IMR-90 (cell line): ENCODE results near the gene MZT1. TPM values are rescaled to one million over a fixed set of nuclear protein-coding genes. Genes with fewer than 3 reads are reported as not detected.

Experiments used
- ATAC-seq: fragments of 200-7000 bp; cut with Tn5 transposase; 2 replicates; pipeline ENCODE4 v1.9.1; 2020; ENCODE audit warnings: low read depth, mild to moderate bottlenecking, moderate library complexity
- Bru-seq: library from RNA; stranded (reverse); fragments of 400-500 nt; gene quantifications from one replicate; lab custom pipeline; 2021; lab: Mats Ljungman, UMichigan
- BruChase-seq, 2 experiments: library from RNA; stranded (reverse); fragments of 400-500 nt; gene quantifications; one replicate each; lab custom pipeline; 2021; lab: Mats Ljungman, UMichigan
- BruUV-seq: library from RNA; stranded (reverse); fragments of 400-500 nt; replicated peaks from 2 replicates; lab custom pipeline; 2021; lab: Mats Ljungman, UMichigan
- CTCF ChIA-PET: fragments of 300-600 bp; formaldehyde crosslinking; extraction: SDS; loops from one replicate; lab custom pipeline; 2021; ENCODE audit warnings: antibody characterized with exemption; lab: Yijun Ruan, JAX
- POLR2A ChIA-PET: fragments of 300-600 bp; sonication (Branson Sonifier 250); formaldehyde crosslinking; loops from one replicate; lab custom pipeline; 2022; ENCODE audit warnings: antibody characterized with exemption; ENCODE audit not compliant: unreplicated experiment; lab: Charles Lee
- DNase-seq: peaks from one replicate; pipeline ENCODE4 v3.0.0; 2013
- H2AFZ ChIP-seq: replicated peaks from 2 replicates; pipeline ENCODE3; 2013; ENCODE audit warnings: low read length, mild to moderate bottlenecking; ENCODE audit not compliant: poor library complexity
- H2AK5ac ChIP-seq: 2 replicates; pipeline ENCODE4 v1.6.1; 2013; ENCODE audit warnings: low read depth, low read length, inconsistent platforms
- H2AK9ac ChIP-seq: replicated peaks from 2 replicates; pipeline ENCODE3; 2013; ENCODE audit warnings: mild to moderate bottlenecking, low read depth, low read length, moderate library complexity; ENCODE audit not compliant: poor library complexity
- H2BK120ac ChIP-seq: 2 replicates; pipeline ENCODE4 v1.6.1; 2013; ENCODE audit warnings: low read depth, low read length, inconsistent platforms
- H2BK15ac ChIP-seq: 3 replicates; pipeline ENCODE4 v1.6.1; 2013; ENCODE audit warnings: low read depth, low read length, inconsistent platforms
- H2BK20ac ChIP-seq: 2 replicates; pipeline ENCODE4 v1.6.1; 2013; ENCODE audit warnings: low read depth, mild to moderate bottlenecking, inconsistent platforms, low read length, moderate library complexity
- H2BK5ac ChIP-seq: 2 replicates; pipeline ENCODE4 v1.6.1; 2013; ENCODE audit warnings: mild to moderate bottlenecking, low read depth, low read length, inconsistent platforms; ENCODE audit not compliant: poor library complexity, severe bottlenecking
- H3K14ac ChIP-seq: replicated peaks from 2 replicates; pipeline ENCODE4 v1.6.1; 2013; ENCODE audit warnings: low read depth, low read length, inconsistent platforms
- H3K18ac ChIP-seq: 2 replicates; pipeline ENCODE4 v1.6.1; 2013; ENCODE audit warnings: low read depth, low read length, control low read depth
- H3K23ac ChIP-seq: 2 replicates; pipeline ENCODE4 v1.6.1; 2013; ENCODE audit warnings: low read depth, low read length, inconsistent platforms
- H3K27ac ChIP-seq: 2 replicates; pipeline ENCODE4 v1.5.1; 2013; ENCODE audit warnings: mild to moderate bottlenecking, control low read depth, low read length; ENCODE audit not compliant: insufficient read depth
- H3K27me3 ChIP-seq: 2 replicates; pipeline ENCODE4 v1.6.1; 2013; ENCODE audit warnings: low read length; ENCODE audit not compliant: control insufficient read depth, insufficient read depth
- H3K36me3 ChIP-seq: 2 replicates; pipeline ENCODE4 v1.6.1; 2013; ENCODE audit warnings: low read length, mixed read lengths; ENCODE audit not compliant: control insufficient read depth, insufficient read depth
- H3K4ac ChIP-seq: 2 replicates; pipeline ENCODE4 v1.6.1; 2013; ENCODE audit warnings: low read depth, low read length, inconsistent platforms
- H3K4me1 ChIP-seq: 2 replicates; pipeline ENCODE4 v1.6.1; 2013; ENCODE audit warnings: low read length, mixed read lengths; ENCODE audit not compliant: control insufficient read depth, insufficient read depth
- H3K4me2 ChIP-seq: 2 replicates; pipeline ENCODE4 v1.6.1; 2013; ENCODE audit warnings: low read depth, mild to moderate bottlenecking, control low read depth, low read length, moderate library complexity
- H3K4me3 ChIP-seq: 2 replicates; pipeline ENCODE4 v1.5.1; 2013; ENCODE audit warnings: low read depth, mild to moderate bottlenecking, control low read depth, low read length, moderate library complexity; ENCODE audit not compliant: insufficient read depth
- H3K56ac ChIP-seq: 2 replicates; pipeline ENCODE4 v1.6.1; 2013; ENCODE audit warnings: low read length, inconsistent platforms; ENCODE audit not compliant: insufficient read depth; ENCODE audit errors: extremely low read depth
- H3K79me1 ChIP-seq, 2 experiments: 2 replicates each; pipeline ENCODE4 v1.6.1; 2013; ENCODE audit warnings: low read length in 2 of 2, inconsistent platforms in 1 of 2, low read depth in 1 of 2
- H3K9ac ChIP-seq: 2 replicates; pipeline ENCODE4 v1.6.1; 2013; ENCODE audit warnings: low read depth, low read length, control low read depth
- H3K9me1 ChIP-seq: 2 replicates; pipeline ENCODE4 v1.6.1; 2013; ENCODE audit warnings: low read length, inconsistent platforms; ENCODE audit not compliant: insufficient read depth
- H3K9me3 ChIP-seq: 2 replicates; pipeline ENCODE4 v1.6.1; 2013; ENCODE audit warnings: low read length; ENCODE audit not compliant: control insufficient read depth, insufficient read depth
- H4K20me1 ChIP-seq: 2 replicates; pipeline ENCODE4 v1.6.1; 2013; ENCODE audit warnings: low read length, inconsistent platforms; ENCODE audit not compliant: insufficient read depth
- H4K5ac ChIP-seq: 2 replicates; pipeline ENCODE4 v1.6.1; 2013; ENCODE audit warnings: mild to moderate bottlenecking, low read depth, low read length, control low read depth
- H4K8ac ChIP-seq, 2 experiments: 2 replicates each; pipeline ENCODE4 v1.6.1; 2013; ENCODE audit warnings: low read depth in 2 of 2, low read length in 2 of 2, control low read depth in 1 of 2, inconsistent platforms in 1 of 2
- H4K91ac ChIP-seq: 2 replicates; pipeline ENCODE4 v1.6.1; 2013; ENCODE audit warnings: low read depth, low read length, inconsistent platforms; ENCODE audit not compliant: insufficient read depth
- BHLHE40 ChIP-seq: fragments of 150-350 bp; IDR thresholded peaks from 2 replicates; pipeline ENCODE4 v1.6.1; 2016; ENCODE audit warnings: mild to moderate bottlenecking, low read depth, low read length
- CTCF ChIP-seq: conservative IDR thresholded peaks from 2 replicates; pipeline ENCODE4 v1.5.1; 2012; ENCODE audit warnings: mild to moderate bottlenecking, low read depth, low read length, improper control_type of control experiment
- ELK1 ChIP-seq: fragments of 150-350 bp; IDR thresholded peaks from 2 replicates; pipeline ENCODE4 v1.6.1; 2016; ENCODE audit warnings: low read depth, mild to moderate bottlenecking, low read length, moderate library complexity, borderline replicate concordance
- FOS ChIP-seq: fragments of 150-350 bp; IDR thresholded peaks from 2 replicates; pipeline ENCODE4 v1.6.1; 2016; ENCODE audit warnings: low read depth, low read length
- MAFK ChIP-seq: IDR thresholded peaks from 2 replicates; pipeline ENCODE4 v1.6.1; 2012; ENCODE audit warnings: low read depth, low read length, improper control_type of control experiment
- MAZ ChIP-seq: IDR thresholded peaks from 2 replicates; pipeline ENCODE4 v1.6.1; 2012; ENCODE audit warnings: low read depth, mild to moderate bottlenecking, low read length, improper control_type of control experiment, moderate library complexity, borderline replicate concordance
- MXI1 ChIP-seq: IDR thresholded peaks from 2 replicates; pipeline ENCODE4 v1.6.1; 2012; ENCODE audit warnings: low read depth, mild to moderate bottlenecking, low read length, moderate library complexity, borderline replicate concordance
- NFE2L2 ChIP-seq: fragments of 150-350 bp; IDR thresholded peaks from 2 replicates; pipeline ENCODE4 v1.6.1; 2016; ENCODE audit warnings: low read depth, mild to moderate bottlenecking, low read length
- RAD21 ChIP-seq: IDR thresholded peaks from 2 replicates; pipeline ENCODE4 v1.6.1; 2012; ENCODE audit warnings: low read length, improper control_type of control experiment
- SMC3 ChIP-seq: fragments of 150-350 bp; IDR thresholded peaks from 2 replicates; pipeline ENCODE4 v1.6.1; 2016; ENCODE audit warnings: low read depth, mild to moderate bottlenecking, antibody characterized with exemption, low read length, moderate library complexity
- USF2 ChIP-seq: fragments of 150-350 bp; IDR thresholded peaks from 2 replicates; pipeline ENCODE4 v1.6.1; 2017; ENCODE audit warnings: mild to moderate bottlenecking, antibody characterized with exemption, low read length, low read depth
- WGBS, 2 experiments: methylation state at CpG; one replicate each; pipeline versions ENCODE4 v1.1.5 to v1.1.7; 2013; ENCODE audit warnings: missing lambda C conversion rate in 2 of 2; ENCODE audit not compliant: insufficient read length in 1 of 2; ENCODE audit errors: extremely low coverage in 2 of 2; 5-methylcytosine and 5-hydroxymethylcytosine counted together
- dilution Hi-C: fragments of 300-500 bp; cut with HindIII; formaldehyde crosslinking; loops from one replicate; pipeline ENCODE4 v1.14.3; 2018; ENCODE audit warnings: low sequenced_read_pairs; ENCODE audit not compliant: unreplicated experiment
- in situ Hi-C: fragments of 300-500 bp; cut with MboI; formaldehyde crosslinking; loops from 3 replicates; pipeline ENCODE4 v1.14.3; 2019; ENCODE audit warnings: low sequenced_read_pairs, inconsistent platforms, mixed read lengths
- intact Hi-C: fragments of 100-400 bp; cut with micrococcal nuclease; formaldehyde crosslinking; loops from 2 replicates; pipeline ENCODE4 v1.10.0; 2022
- long read RNA-seq: library from polyadenylated mRNA; unstranded; transcript quantifications from one replicate; pipeline ENCODE4 v2.0.0, GENCODE V29; 2021; ENCODE audit not compliant: unreplicated experiment
- polyA plus RNA-seq, 3 experiments: library from polyadenylated mRNA; depleted of rRNA; stranded (reverse); fragments of >200 nt; gene quantifications; 2 replicates each; pipeline ENCODE4 v1.2.3, GENCODE V29; 2012; ENCODE audit warnings: low replicate concordance in 1 of 3
- total RNA-seq: library from RNA; depleted of rRNA; stranded (reverse); fragments of >200 nt; gene quantifications from 2 replicates; pipeline ENCODE4 v1.2.3, GENCODE V29; 2012; rRNA removed

Gene MZT1
- total RNA-seq = 3.6 and 14.7 TPM in 2 replicates
- 3.8 and 5.3 TPM in 2 replicates for polyA plus RNA-seq (2012; rRNA removed)
- 0.79 and 0.82 TPM in 2 replicates for polyA plus RNA-seq (2012; cell fraction: cytosol; rRNA removed)
- 0.14 and 0.95 TPM in 2 replicates for polyA plus RNA-seq (2012; cell fraction: nucleus; rRNA removed; ENCODE audit: low replicate concordance)
- Bru-seq, nascent RNA = percentile 67 among the genes with signal in this experiment
- BruChase-seq, experiment 1, labeled RNA remaining after a 6-hour chase = percentile 55 among the genes with signal in this experiment
- BruChase-seq, experiment 2, labeled RNA remaining after a 2-hour chase = percentile 53 among the genes with signal in this experiment
- long read RNA-seq, transcript MZT1-201 (3 exons, 2,299 nt) = major isoform, 33 of 34 reads
- long read RNA-seq, partial matches to known transcripts = 1 of 34 reads
- long read RNA-seq, other reads (novel, unspliced or antisense) = 0 of 34 reads

- Histone ChIP-seq H3K9me1 (no peaks in the 10 kb centered on the region), H3K27ac (peak within 1 kb of the TSS; percentile 50), H2BK20ac (no peak within 1 kb of the TSS; the same call in 1 of the 2 replicates), H3K4me3 (peak within 1 kb of the TSS; percentile 83), H2BK5ac (peak within 1 kb of the TSS; percentile 48), H3K14ac (peak within 1 kb of the TSS; percentile 86), H3K56ac (peak within 1 kb of the TSS; percentile 80), H2BK120ac (no peak within 1 kb of the TSS), H4K5ac (no peak within 1 kb of the TSS), H3K36me3 (no peaks in the 10 kb centered on the region), H3K18ac (no peak within 1 kb of the TSS), H3K9me3 (no peaks in the 10 kb centered on the region), H2AK5ac (peak within 1 kb of the TSS; percentile 81), H4K91ac (peak within 1 kb of the TSS; percentile 87), H4K8ac (peak within 1 kb of the TSS; percentile 67 to 77), H3K4me1 (no peaks in the 10 kb centered on the region), H3K9ac (peak within 1 kb of the TSS; percentile 74), H2AK9ac (peak within 1 kb of the TSS; percentile 99), H3K23ac (peak within 1 kb of the TSS; percentile 90), H2BK15ac (no peak within 1 kb of the TSS), H3K4ac (peak within 1 kb of the TSS; percentile 82), H2AFZ (peak within 1 kb of the TSS; percentile 100), H3K27me3 (no peaks in the 10 kb centered on the region), H4K20me1 (no peaks in the 10 kb centered on the region), H3K79me1 (peaks cover 14 to 35% of the 10 kb centered on the region in 2 experiments), H3K4me2 (peak within 1 kb of the TSS; percentile 99)
- dilution Hi-C loops = no loop called here
- POLR2A ChIA-PET = no interaction called here
- WGBS, 2 experiments = 0% methylated on average over 22 of the region's 71 CpGs; no CpG with 5 or more reads in 1 of the 2 experiments
- intact Hi-C loops = no loop called here
- BruUV-seq = no TSS peak
- peak; percentile 96 for ATAC-seq
- peak; percentile 98 for DNase-seq
- CTCF ChIA-PET = no interaction called here
- in situ Hi-C loops = no loop called here
- TF ChIP-seq MXI1 = peak; percentile 100
- peak; percentile 44 for TF ChIP-seq FOS
- no peak for TF ChIP-seq MAFK
- TF ChIP-seq CTCF = no peak
- TF ChIP-seq USF2 = peak; percentile 19; the same call in 1 of the 2 replicates
- TF ChIP-seq SMC3 = no peak
- TF ChIP-seq NFE2L2 = no peak
- TF ChIP-seq BHLHE40 = no peak
- no peak for TF ChIP-seq ELK1
- no peak; the same call in 1 of the 2 replicates for TF ChIP-seq MAZ
- no peak for TF ChIP-seq RAD21
These were observed at the start of gene MZT1, which contains the start of gene BORA for GRCh38 chr13:72727417-72728289. TSS of gene MZT1 (minus strand) at chr13:72727629. CDS start at chr13:72727602, 27 bp downstream. TSS of gene BORA (plus strand) at chr13:72727923. CDS start at chr13:72728941, 1,018 bp downstream.
